ENCODE measurements around the gene ARNT2. TPM values are rescaled to one million over a fixed set of nuclear protein-coding genes. Genes with fewer than 3 reads are reported as not detected.

ARNT2 gene
- total RNA-seq, 2 experiments from 2014 or later = not detected

GRCh38 chr15:80517290-80517689 lies 113.1 kb downstream of the ARNT2 start:
- ChIA-PET CTCF (ENCODE audit: unreplicated experiment) (no interaction called here), POLR2A (interaction anchor here (0.9 kb wide), 1 partner anchor 296 kb away, joined by 3 read pairs; no protein-coding TSS in a partner anchor)
- no peaks in the 10 kb centered on the region for H3K9me2 ChIP-seq (ENCODE audit: insufficient read depth, low read length)
- no peaks in the 10 kb centered on the region for H4K20me1 ChIP-seq (ENCODE audit: insufficient read depth, low read length)
- H3K79me2 ChIP-seq (ENCODE audit: insufficient read depth, low read depth, low read length) = no peaks in the 10 kb centered on the region
- no peak overlapping the region for H3K27ac ChIP-seq (ENCODE audit: low read depth, low read length, poor library complexity, severe bottlenecking)
- TF ChIP-seq EZH2phosphoT487 (IDR thresholded peaks at IDR 0.05; ENCODE audit: borderline replicate concordance, low read depth, low read length) = no peak
- TF ChIP-seq CTCF (conservative IDR thresholded peaks at IDR 0.05; ENCODE audit: low read length) = no peak
- H3K9me3 ChIP-seq (ENCODE audit: low read length) = no peaks in the 10 kb centered on the region
- intact Hi-C loops (cut with micrococcal nuclease; ENCODE audit: unreplicated experiment) = no loop called here
- no peaks in the 10 kb centered on the region for H3K4me1 ChIP-seq (ENCODE audit: insufficient read depth, low read length, poor library complexity, severe bottlenecking)
- no peak for DNase-seq (ENCODE audit: low spot score)
- no peak overlapping the region for H2AFZ ChIP-seq (ENCODE audit: low read length)
- no TSS peak for BruUV-seq (replicated peaks)
- H3K36me3 ChIP-seq (ENCODE audit: insufficient read depth, low read length) = no peaks in the 10 kb centered on the region
- no peak overlapping the region for H3K4me2 ChIP-seq (ENCODE audit: low read length)
- no peak overlapping the region for H3K4me3 ChIP-seq (ENCODE audit: low read depth, low read length, poor library complexity, severe bottlenecking)

GRCh38 chr15:80518522-80518921 lies 114.3 kb downstream of the ARNT2 start:
- Histone ChIP-seq H3K36me3 (ENCODE audit: insufficient read depth, low read length) (no peaks in the 10 kb centered on the region), H3K9me2 (ENCODE audit: insufficient read depth, low read length) (no peaks in the 10 kb centered on the region), H3K79me2 (ENCODE audit: insufficient read depth, low read depth, low read length) (no peaks in the 10 kb centered on the region), H2AFZ (ENCODE audit: low read length) (no peak overlapping the region), H3K4me2 (ENCODE audit: low read length) (no peak overlapping the region), H3K4me1 (ENCODE audit: insufficient read depth, low read length, poor library complexity, severe bottlenecking) (no peaks in the 10 kb centered on the region), H4K20me1 (ENCODE audit: insufficient read depth, low read length) (no peaks in the 10 kb centered on the region), H3K27ac (ENCODE audit: low read depth, low read length, poor library complexity, severe bottlenecking) (no peak overlapping the region), H3K9me3 (ENCODE audit: low read length) (no peaks in the 10 kb centered on the region), H3K4me3 (ENCODE audit: low read depth, low read length, poor library complexity, severe bottlenecking) (no peak overlapping the region)
- no peak for TF ChIP-seq EZH2phosphoT487 (IDR thresholded peaks at IDR 0.05; ENCODE audit: borderline replicate concordance, low read depth, low read length)
- TF ChIP-seq CTCF (conservative IDR thresholded peaks at IDR 0.05; ENCODE audit: low read length) = no peak
- intact Hi-C loops (cut with micrococcal nuclease; ENCODE audit: unreplicated experiment) = no loop called here
- ChIA-PET CTCF (ENCODE audit: unreplicated experiment) (no interaction called here), POLR2A (interaction anchor here (0.7 kb wide), 1 partner anchor 215 kb away, joined by 3 read pairs; no protein-coding TSS in a partner anchor)
- BruUV-seq (replicated peaks) = no TSS peak
- DNase-seq (ENCODE audit: low spot score) = no peak

DNA sequence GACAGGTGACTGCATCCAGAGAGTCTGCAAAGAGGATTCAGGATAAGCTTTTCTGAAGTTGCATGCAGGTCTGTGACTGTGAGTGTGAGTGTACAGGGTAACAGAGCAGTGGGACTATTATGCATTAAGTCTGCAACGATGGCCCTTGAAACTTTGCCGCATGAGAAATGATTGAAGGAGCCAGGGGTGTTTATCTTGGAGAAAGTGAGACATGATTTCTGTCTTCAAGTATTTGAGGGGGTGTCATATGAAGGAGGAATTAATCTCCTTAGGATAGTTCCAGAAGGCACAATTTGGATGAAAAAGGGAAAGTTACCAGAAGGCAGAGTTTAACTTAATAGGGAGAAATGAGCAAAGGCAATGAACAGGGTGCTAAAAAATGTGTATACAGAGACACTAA lies 119.6 kb downstream of the ARNT2 start:
- Histone ChIP-seq H3K79me2 (ENCODE audit: insufficient read depth, low read depth, low read length) (no peaks in the 10 kb centered on the region), H3K4me1 (ENCODE audit: insufficient read depth, low read length, poor library complexity, severe bottlenecking) (no peaks in the 10 kb centered on the region), H3K27ac (ENCODE audit: low read depth, low read length, poor library complexity, severe bottlenecking) (no peak overlapping the region), H3K9me2 (ENCODE audit: insufficient read depth, low read length) (no peaks in the 10 kb centered on the region), H3K4me2 (ENCODE audit: low read length) (no peak overlapping the region), H2AFZ (ENCODE audit: low read length) (no peak overlapping the region), H3K4me3 (ENCODE audit: low read depth, low read length, poor library complexity, severe bottlenecking) (no peak overlapping the region), H4K20me1 (ENCODE audit: insufficient read depth, low read length) (no peaks in the 10 kb centered on the region), H3K36me3 (ENCODE audit: insufficient read depth, low read length) (no peaks in the 10 kb centered on the region), H3K9me3 (ENCODE audit: low read length) (no peaks in the 10 kb centered on the region)
- ChIA-PET POLR2A (no interaction called here), CTCF (ENCODE audit: unreplicated experiment) (interaction anchor here (0.6 kb wide), 1 partner anchor 182 kb away, joined by 5 read pairs; no protein-coding TSS in a partner anchor)
- intact Hi-C loops (cut with micrococcal nuclease; ENCODE audit: unreplicated experiment) = no loop called here
- no TSS peak for BruUV-seq (replicated peaks)
- no peak for TF ChIP-seq EZH2phosphoT487 (IDR thresholded peaks at IDR 0.05; ENCODE audit: borderline replicate concordance, low read depth, low read length)
- no peak for TF ChIP-seq CTCF (conservative IDR thresholded peaks at IDR 0.05; ENCODE audit: low read length)
- DNase-seq (ENCODE audit: low spot score) = no peak

All from OCI-LY7 (cell line).